Right renal cortex interstitium (tissue), 3 donors: Measurements from ENCODE around the gene KLHL24. TPM values are rescaled to one million over a fixed set of nuclear protein-coding genes. Genes with fewer than 3 reads are reported as not detected.
A peak's percentile ranks its signal among the peaks of the same experiment; 100 is the strongest.
"Not testable (repeated sequence)": the region's sequence is repeated elsewhere in the genome, so short reads cannot be mapped to it uniquely, and the experiment has no call there.

ENCODE experiments used
- DNase-seq, 3 donors: peaks; one replicate each; pipeline ENCODE4 v3.0.0-alpha.2; 2013; ENCODE audit warnings: low read depth in 3 of 3, low spot score in 2 of 3
- polyA plus RNA-seq, 3 donors: library from polyadenylated mRNA; unstranded; fragments of 120-200 nt; gene quantifications; one replicate each; pipeline ENCODE4 v1.2.1, GENCODE V29; 2013; ENCODE audit not compliant: insufficient read length in 3 of 3

Gene KLHL24
- polyA plus RNA-seq, 3 donors: 48.2 to 51.9 (median 49.9) TPM

GRCh38 chr3:183634707-183635106 lies 716 bp upstream of the KLHL24 start:
- no peak for DNase-seq

DNA sequence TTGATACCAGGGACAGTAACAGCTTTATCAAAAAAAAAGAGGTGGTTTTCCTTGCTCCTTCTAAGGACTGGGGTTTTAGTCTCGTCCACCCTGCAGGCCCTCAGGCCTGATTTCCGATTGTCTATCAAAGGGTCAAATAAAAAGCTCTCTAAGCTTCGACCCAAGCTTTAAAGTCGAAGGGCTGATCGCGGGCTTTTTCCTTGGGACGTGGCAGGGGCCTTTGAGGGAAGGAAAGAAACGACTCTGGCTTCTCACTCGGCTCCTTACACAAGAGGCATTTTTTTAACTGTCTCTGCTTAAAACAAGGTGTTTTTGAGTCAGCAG lies 354 bp upstream of the KLHL24 start:
- no peak for DNase-seq

DNA sequence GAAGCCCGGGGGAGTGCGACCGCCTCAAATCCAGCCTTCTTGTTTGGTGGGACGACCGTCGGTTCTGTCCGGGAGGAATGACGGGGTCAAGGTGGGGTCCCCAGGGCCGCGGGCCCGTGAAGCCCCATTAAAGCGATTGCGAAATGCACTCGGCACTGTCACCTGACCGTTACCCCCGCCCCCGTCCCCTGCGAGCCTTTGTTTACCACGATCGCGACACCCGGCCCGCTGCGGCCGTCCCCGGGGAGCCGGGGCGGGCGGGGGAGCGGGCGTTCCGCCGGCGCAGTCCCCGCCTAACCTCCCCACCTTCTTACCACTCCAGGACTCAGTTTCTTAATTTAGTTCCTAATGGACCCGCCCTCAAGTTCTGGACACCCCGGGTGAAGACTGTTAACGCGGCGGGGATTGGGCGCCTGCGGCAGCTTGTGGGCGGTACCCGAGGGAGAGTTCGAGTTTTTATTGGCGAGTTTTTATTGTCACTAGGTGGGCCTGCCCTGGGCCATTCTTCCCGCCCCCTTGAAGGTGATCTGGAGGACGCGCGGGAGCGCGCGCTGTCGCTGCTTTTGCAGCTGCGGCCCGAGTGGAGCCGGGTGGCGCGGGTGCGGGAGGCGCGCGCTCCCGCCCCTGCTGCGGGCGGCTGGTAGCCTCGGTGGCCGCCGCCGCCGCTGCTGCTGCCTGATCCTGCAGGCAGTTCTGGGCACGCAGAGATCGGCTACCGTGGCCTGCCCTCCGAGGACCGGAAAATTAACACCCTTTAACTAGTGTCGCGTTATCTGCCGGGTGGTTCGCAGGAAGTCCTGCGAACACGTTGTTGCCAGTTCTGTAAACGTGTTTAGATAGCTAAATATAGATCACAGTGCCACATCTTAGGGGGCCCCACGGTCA lies 1.0 kb downstream of the KLHL24 start:
- peak; percentile 93 to 95 (median 94) for DNase-seq

DNA sequence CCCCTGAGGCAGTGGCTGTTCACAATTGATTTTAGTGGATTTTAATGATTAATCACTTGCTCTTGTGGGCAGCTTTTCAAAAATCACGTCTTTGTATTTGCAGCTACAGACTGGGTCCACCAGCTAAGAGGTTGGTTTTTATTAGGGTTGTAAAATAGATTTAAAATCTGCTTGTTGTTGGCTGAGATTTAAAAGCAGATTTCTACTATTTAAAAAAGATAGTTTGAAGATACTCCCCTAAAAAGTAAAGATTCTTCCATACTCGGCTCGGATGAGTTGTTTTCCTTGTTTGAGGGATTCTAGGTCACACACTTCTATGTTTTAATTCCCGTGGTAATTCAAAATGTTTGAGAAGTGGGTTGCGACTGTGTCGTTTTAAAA lies 1.7 kb downstream of the KLHL24 start:
- no peak for DNase-seq

DNA sequence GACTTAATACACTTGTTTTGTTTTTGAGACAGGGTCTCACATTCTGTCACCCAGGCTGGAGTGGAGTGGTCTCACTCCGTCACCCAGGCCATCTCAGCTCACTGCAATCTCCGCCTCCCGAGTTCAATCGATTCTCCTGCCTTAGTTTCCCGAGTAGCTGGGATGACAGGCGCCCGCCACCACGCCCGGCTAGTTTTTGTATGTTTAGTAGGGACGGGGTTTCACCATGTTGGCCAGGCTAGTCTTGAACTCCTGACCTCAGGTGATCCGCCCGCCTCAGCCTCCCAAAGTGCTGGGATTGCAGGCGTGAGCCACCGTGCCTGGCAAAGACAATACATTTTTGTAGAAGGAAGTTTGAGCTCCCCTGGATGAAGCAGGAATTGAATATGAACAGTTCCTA lies 2.2 kb downstream of the KLHL24 start:
- not testable (repeated sequence) for DNase-seq

- DNase-seq: peak in 1 of 3 donors; percentile 23
Measured at GRCh38 chr3:183638101-183638852, 2.9 kb downstream of the KLHL24 start.

GRCh38 chr3:183640635-183641034 lies 5.2 kb downstream of the KLHL24 start:
- not testable (repeated sequence) for DNase-seq

GRCh38 chr3:183641882-183642281 lies 6.5 kb downstream of the KLHL24 start:
- no peak for DNase-seq

DNA sequence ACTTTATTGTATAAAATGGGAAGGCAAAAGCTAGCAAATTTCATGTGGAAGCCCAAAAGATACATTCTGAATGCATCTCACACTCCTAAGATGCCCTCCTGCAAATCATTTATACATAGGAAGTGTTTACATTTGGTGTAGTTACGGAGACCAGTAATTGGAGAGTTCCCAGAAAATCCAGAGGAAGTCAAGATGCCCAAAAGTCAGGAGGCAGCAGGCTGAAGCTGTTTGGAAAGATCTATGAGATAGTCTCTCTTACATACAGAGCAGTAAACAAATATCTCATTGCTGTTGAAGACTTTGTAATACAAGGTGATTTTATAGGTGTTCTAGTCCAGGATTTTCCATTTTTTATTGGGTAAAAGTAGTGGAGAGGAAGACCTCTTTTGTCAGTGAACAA lies 8.8 kb downstream of the KLHL24 start:
- DNase-seq: no peak

- DNase-seq: no peak
Measured at GRCh38 chr3:183645254-183645653, 9.8 kb downstream of the KLHL24 start.

- no peak for DNase-seq
Measured at GRCh38 chr3:183650554-183650953, 15.1 kb downstream of the KLHL24 start.

- no peak for DNase-seq
Measured at GRCh38 chr3:183653209-183654064, 18.0 kb downstream of the KLHL24 start.

DNA sequence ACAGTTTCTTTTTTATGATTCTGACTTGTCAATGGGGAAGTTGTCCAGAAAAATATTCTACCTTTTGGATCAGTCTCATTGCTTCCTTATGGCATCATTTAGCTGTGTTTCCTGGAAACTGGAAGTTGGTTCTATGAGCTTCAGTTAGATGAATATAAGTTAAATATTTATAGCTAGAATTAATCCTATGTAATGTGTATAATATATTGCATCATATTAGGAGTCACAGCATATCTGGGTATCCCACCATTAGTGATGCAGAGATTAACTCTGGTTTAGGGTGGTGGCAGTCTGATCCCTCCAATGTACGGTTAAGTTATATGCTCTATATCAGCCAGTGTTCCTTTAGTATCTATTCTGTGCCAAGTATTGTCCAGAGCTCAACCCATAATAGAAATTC lies 19.3 kb downstream of the KLHL24 start:
- DNase-seq: no peak

DNA sequence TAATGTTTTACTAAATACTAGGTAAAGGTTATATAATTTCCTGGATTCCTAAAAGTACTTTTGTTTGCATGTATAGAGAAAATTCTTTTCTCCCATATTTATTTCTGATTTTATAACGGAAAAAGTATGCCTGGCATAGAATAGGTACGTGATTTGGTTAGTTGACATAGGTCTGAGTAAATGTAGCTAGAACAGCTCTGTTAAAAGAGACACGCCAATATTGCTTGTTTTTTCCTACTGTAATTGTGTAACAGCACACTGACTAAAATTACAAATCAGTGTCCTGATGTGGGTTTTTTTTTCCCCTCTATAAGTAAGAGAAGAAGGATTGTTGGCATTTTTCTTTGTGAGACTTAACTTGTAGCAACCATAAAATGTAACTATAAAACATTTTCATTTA lies 26.7 kb downstream of the KLHL24 start:
- no peak for DNase-seq

DNA sequence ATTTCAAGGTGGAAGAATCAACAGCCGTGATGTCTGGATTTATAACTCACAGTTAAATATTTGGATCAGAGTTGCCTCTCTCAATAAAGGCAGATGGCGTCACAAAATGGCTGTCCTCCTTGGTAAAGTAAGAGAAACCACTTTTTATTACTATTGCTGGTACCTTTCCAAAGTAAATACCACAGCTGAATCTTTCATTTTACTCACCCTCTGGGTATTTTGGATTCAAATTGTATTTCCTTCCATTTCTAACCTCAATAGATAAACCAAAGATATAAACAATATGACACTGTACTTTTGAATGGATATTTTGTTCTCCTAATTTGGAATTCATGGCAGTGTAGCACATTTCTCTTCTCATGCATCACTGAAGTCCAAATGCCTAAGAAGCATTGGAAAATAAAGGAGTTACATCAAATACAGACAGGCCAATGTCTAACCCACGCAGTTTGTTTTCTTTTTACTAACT lies 29.5 kb downstream of the KLHL24 start:
- DNase-seq: no peak

GRCh38 chr3:183680061-183680460 lies 44.6 kb downstream of the KLHL24 start:
- DNase-seq: no peak

- no peak for DNase-seq
Measured at GRCh38 chr3:183687705-183688104, 52.3 kb downstream of the KLHL24 start.

DNA sequence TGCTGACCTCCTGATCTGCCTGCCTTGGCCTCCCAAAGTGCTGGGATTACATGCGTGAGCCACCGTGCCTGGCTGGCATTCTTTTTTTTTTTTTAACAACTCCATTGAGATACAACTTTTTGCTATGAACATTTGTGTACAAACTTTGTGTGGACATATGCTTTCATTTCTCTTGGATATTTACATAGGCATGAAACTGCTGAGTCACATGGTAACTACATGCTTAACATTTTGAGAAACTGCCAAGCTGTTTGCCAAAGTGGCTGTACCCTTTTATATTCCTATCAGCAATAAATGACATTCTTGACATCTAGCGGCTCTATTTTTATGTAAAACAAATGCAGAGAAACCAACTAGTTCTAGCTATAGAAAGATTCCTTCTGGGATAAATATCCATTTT lies 53.5 kb downstream of the KLHL24 start:
- DNase-seq: no peak

DNA sequence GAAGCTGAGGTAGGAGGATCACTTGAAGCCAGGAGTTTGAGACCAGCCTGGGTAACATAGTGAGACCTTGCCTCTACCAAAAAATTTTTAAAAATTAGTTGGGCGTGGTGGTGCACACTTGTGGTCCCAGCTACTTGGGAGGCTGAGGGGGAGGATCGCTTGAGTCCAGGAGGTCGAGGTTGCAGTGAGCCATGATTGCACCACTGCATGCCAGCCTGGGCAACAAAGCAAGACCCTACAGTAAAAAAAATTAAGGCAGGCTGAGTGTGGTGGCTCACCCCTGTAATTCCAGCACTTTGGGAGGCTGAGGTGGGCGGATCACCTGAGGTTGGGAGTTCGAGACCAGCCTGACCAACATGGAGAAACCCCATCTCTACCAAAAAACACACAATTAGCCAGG lies 54.2 kb downstream of the KLHL24 start:
- not testable (repeated sequence) for DNase-seq

DNA sequence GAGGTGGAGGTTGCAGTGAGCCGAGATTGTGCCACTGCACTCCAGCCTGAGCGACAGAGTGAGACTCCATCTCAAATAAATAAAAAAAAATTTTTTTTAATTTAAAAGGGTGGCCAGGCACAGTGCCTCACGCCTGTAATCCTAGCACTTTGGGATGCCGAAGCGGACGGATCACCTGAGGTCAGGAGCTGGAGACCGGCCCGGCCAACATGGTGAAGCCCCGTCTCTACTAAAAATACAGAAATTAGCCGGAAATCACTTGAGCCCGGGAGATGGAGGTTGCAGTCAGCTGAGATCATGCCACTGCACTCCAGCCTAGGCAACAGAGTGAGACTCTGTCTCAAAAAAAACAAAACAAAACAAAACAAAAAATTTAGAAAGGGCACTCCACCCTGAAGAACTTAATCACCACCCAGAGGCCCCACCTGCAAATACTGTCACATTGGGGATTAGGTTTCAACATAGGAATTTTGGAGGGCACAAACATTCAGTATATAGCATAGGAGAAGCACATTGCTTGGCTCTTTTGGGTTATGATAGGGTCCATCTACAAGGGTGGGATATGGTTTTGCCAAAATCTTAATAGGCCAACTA lies 55.1 kb downstream of the KLHL24 start:
- DNase-seq: no peak

GRCh38 chr3:183692436-183692835 lies 57.0 kb downstream of the KLHL24 start:
- no peak for DNase-seq
